Kasumi-1 (cell line): ENCODE measurements around the gene NFIA.

Experiments
- DNase-seq, 2 experiments: peaks; one replicate each; lab custom pipeline; 2025; lab: John Stamatoyannopoulos, UW

Gene NFIA

DNA sequence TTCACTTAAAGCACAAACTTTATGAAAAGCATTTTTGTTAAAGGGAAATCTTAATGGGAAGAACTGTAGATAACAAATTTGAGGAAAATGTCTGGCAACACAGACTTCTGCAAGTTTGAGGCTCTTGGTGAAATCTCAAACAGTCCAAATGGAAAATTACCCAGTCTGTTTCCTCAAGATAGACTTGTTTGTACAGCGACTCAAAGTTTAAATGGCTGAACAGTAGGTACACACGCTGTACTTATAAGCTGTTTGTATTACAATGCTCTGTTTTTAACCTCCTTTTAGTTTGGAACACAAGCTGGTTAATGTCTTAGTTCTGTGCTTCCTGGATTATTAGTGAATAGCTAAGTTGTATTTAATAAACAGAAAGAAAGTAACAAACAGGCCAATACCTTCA lies 217.1 kb downstream of the NFIA start:
- no peak for DNase-seq

DNA sequence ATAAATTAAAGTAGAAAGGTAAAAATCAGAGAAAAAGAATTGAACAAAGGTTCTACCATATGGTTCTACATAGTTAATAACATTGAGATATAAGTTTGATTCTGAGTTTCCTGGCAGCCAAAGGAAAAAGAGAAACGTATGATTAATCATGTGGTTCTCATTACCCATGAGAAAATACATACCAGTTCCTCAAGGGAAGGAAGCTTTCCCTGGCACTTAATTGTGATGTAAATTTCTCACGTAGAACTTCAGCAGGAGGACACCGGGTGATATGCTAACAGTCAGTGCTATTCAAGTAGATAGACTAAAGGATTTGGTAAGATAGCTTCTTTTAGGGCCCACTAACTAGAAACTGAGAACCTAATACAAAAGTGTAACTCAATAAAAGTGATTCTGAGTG lies 218.5 kb downstream of the NFIA start:
- no peak for DNase-seq

DNA sequence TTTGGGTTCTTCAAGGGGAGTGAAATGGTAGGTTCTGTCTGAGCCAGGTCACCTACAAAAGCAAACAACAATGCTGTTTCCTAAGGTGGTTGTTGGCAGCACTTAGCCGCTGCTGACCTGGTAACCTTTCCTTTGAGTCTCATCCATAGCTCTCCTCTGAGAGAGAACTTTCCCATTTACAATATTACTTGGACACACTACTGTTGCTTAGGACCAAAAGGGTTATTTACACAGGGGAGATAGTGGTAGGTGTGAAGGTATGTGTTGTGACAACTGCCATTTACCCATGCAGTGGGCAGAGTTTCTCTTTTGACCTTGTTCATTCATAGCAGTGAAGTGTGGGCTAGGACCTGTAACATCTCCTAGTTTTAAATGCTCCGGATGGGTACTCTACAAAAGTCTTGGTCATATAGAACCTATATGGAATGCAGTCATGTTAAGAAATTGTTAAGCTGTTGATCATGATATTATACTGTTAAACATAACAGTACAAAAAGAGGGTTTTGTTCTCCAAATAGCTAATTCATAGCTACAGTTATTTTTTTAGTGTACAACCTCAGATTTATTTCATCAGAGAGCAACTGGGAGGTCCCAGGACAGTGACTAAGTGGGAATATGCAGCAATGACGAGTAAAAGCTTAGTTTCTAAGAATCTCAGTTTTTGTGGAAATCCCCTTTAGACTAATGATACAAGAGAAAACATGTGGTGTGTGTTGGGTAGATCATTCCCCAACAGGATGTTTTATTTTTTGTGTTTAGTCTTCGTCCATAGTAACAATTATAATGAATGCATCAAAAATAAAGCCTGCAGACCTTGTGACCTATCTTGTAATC lies 219.7 kb downstream of the NFIA start:
- DNase-seq, result no peak

DNA sequence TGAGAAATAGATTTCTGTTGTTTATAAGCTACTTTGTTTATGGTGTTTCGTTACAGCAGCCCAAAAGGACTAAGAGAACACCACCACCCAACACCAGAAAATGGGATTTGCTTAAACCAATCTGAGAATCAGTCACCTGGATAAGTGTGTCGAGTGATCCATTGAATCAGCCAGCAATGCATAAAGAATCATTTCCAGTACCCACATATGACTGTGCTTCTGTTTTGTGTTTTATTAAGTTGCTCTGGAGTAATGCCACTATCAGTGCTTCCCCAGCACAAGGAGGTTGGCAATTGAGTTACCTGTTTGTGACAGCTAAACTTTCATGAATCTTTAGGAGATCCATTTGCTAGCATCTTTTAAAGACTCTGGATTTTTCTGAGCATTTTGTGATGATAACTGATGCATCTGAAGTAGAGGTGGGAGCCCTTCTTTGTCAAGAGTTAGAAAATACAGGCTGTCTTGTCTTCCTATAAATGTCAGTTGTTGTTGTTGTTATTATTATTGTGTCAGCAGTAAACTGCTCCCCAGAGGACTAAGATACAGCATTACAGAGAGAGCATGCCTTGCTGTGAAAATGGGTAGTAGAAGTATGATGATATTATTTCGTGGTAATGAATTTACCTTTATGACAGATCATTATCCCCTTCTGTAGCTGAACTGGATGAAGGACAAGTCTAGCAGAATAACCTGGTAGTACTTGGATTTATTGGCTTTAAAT lies 225.2 kb downstream of the NFIA start:
- no peak for DNase-seq

DNA sequence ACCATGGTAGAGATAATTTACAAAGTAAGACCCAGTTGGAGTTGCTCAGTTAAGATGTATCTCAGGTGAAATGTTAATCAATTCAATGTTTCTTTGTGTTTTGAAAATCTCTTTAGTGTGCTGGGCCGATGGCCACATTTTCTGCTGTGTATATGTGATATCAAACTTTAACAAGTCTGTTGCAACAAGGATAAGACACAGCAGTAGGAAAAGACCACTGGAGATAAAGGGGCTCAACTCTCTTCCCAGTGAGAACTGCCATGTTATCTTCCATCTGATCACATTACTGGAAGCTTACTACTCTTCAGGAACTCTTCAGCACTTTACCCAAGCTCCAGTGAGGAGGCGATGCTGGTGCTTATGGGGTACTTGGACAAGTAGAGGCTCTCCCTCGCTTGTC lies 227.7 kb downstream of the NFIA start:
- DNase-seq, result no peak

- DNase-seq, result no peak
These were observed 228.2 kb downstream of the NFIA start for GRCh38 chr1:61310538-61310937.

- no peak for DNase-seq
These were observed 231.6 kb downstream of the NFIA start for GRCh38 chr1:61313906-61314422.

- DNase-seq, result no peak
These were observed 232.7 kb downstream of the NFIA start for GRCh38 chr1:61315011-61315410.

DNA sequence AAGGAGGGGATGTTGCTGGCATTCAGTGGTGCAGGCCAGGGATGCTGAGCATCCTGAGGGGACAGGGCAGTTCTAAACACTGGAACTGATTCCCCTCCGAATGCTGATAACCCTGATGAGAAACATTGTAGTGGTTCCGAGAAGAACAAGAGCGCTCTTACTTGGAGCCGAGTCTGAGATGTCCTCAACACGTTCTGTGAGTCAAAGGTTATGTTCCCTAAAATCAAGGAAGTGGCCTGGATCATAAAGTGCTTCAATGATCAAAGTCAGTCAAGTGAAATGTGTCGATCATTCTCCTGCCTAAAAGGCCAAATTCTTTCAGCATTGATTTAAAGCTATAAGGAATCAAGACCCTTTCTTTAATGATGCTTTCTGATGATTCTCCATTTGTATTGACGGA lies 234.1 kb downstream of the NFIA start:
- no peak for DNase-seq

- no peak for DNase-seq
These were observed 236.2 kb downstream of the NFIA start for GRCh38 chr1:61318319-61319125.

DNA sequence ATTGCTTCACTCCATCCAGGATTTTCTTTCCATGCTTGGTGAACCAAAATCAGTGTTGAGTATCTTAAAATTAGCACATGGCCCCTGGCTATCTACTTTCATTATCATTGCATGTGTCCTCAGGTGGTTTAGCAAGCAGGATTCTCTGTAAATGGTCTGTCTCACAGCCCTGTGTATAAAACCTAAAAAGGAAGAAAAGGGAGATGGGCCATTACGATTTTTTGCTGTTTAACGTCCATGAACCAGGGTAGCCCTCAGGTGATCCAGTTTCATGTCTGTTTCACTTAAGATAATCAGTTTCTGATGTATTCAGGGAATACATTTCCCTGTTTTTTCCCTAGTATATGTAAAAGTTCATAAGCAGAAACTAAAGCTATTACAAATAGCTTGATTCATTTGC lies 238.2 kb downstream of the NFIA start:
- DNase-seq, result no peak

DNA sequence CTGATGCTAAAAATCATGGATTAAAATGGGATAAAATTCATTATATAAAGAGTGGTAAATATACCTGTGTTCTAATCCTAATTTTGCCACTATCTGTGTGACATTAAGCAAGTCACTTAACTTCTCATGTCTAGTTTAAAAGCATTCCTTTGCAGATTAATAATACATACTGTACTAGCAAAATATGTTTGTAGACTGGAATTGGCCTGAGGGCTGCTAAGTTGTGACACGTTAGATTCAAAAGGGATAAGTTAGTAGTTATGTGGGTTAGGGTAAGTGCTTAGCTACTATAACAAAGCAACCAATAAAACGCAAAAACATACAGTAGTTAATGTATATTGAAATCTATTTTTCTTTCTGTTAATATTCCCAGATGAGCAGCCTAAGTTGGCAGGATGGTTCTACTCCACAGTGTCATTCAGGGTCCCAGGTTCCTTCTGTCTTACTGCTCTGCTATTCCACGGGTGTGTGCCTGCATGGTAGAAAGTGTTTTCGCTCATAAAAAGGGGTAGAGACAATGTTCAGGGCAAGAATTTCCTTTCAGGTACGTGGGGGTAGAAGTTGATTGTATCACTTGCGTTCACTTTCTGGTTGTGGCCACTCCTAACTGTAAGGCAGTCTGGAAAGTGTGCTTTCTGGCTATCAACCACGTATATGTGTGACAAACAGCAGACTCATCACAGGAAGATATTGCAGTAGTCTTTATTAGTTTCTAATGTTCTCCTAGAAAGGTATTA lies 239.8 kb downstream of the NFIA start:
- DNase-seq, result no peak

- DNase-seq, result no peak
These were observed 240.4 kb downstream of the NFIA start for GRCh38 chr1:61322769-61323168.

- no peak for DNase-seq
These were observed 241.4 kb downstream of the NFIA start for GRCh38 chr1:61323681-61324328.

DNA sequence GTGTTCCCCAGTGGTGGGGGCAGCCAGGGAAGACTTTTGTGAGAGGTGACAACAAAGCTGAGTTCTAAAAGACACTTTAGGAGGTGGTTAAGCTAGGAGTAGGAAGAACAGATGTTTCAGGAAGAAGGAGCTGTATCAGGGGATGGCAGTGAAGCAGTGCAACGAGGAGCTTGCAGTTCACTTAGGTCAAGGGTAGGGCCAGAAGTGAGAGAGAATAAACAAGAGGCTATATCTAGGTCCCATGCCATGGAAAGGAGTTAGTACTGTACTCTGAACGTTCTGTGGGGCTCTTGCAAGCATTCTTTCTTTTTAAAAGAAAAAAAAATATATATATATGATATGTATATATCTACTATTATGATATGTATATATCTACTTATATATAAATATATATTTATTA lies 244.4 kb downstream of the NFIA start:
- DNase-seq, result no peak

GRCh38 chr1:61327436-61327835 lies 245.1 kb downstream of the NFIA start:
- DNase-seq, result no peak

DNA sequence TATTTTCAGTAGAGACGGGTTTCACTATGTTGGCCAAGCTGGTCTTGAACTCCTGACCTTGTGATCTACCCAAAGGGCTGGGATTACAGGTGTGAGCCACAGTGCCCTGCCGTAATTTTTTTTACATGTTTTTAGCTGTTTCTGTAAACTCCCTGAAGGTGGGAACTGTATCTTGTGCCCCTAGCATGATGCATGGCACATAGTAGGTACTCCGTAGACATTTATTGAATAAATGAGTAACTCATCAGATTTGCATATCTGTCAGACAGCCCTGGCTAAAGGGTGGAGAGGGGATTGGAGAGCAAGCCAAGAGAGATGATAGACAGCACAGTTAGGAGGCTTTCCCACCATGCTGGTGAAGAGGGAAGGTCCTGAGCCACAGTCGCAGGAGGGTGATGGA lies 247.2 kb downstream of the NFIA start:
- no peak for DNase-seq

- no peak for DNase-seq
These were observed 247.7 kb downstream of the NFIA start for GRCh38 chr1:61330018-61330417.

DNA sequence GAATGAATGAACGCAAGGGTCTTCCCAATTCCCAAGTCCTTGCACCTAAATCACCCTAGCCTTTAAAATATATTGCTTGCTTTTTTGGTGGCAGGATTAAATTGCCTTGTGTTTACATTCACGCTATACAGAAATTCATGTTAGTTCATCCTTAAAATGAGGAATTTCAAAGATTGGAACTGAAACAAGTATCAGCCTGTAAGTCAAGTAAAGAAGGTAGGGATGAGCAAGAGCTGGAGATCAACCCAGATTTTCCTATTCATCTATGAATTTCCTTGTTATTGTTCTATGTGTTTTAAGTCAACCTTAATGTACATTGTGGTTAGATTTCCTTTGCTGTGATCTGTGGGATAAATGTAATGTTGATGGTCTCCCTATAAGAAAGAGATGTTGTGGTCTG lies 248.2 kb downstream of the NFIA start:
- DNase-seq, result no peak

DNA sequence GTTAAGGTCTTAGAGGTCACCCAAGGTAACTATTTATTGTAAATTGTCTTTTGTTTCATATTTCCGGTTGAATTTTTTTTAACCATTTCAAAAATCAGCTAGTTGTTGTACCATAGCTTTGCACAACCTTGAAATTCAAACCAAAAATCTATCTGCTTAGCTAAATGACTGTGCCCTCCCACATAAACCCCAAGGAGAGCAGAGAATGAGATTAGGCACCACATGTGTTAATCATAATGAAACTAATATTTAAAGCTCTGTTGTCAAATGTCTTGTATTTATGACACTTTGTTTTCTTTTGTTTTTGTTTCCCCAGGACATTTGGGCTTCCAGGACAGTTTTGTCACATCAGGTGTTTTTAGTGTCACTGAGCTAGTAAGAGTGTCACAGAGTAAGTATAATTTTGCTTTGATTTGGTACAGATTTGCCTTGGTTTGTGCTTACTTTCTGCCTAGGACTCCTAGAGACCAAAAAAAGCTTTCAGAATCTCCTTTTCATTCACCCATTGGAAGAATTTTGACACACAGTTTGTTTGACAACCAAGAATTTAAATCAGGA lies 249.9 kb downstream of the NFIA start:
- no peak for DNase-seq

- no peak for DNase-seq
These were observed 250.4 kb downstream of the NFIA start for GRCh38 chr1:61332796-61333195.
